SK-N-SH treated with all-trans-retinoic acid at 6 μM for 48 hours (cell line): ENCODE data around the gene UVRAG.

Experiments
- ARNTL ChIP-seq: fragments of 450-650 bp; formaldehyde crosslinking; IDR thresholded peaks from 2 replicates; pipeline ENCODE4 v1.5.0; 2020; ENCODE audit warnings: low read depth, mild to moderate bottlenecking, moderate library complexity, borderline replicate concordance
- CREB5 ChIP-seq: fragments of 250-450 bp; sonication (Bioruptor Pico); IDR thresholded peaks from 2 replicates; pipeline ENCODE4 v1.5.1; 2020; ENCODE audit warnings: low read depth, mild to moderate bottlenecking, moderate library complexity
- ISL1 ChIP-seq: fragments of 250-450 bp; sonication (Bioruptor Pico); IDR thresholded peaks from 2 replicates; pipeline ENCODE4 v2.1.2; 2022; ENCODE audit warnings: mild to moderate bottlenecking, moderate library complexity
- PATZ1 ChIP-seq: fragments of 250-450 bp; sonication (Bioruptor Pico); IDR thresholded peaks from 2 replicates; pipeline ENCODE4 v1.8.0; 2020; ENCODE audit warnings: mild to moderate bottlenecking, moderate library complexity, borderline replicate concordance
- POU6F1 ChIP-seq: fragments of 250-450 bp; sonication (Bioruptor Pico); IDR thresholded peaks from 2 replicates; pipeline ENCODE4 v1.8.0; 2021; ENCODE audit warnings: low read depth, mild to moderate bottlenecking, moderate library complexity, borderline replicate concordance
- PPARA ChIP-seq: fragments of 250-450 bp; sonication (Bioruptor Pico); IDR thresholded peaks from 2 replicates; pipeline ENCODE4 v1.5.0; 2020; ENCODE audit warnings: mild to moderate bottlenecking, borderline replicate concordance
- RARB ChIP-seq: fragments of 250-450 bp; sonication (Bioruptor Pico); IDR thresholded peaks from 2 replicates; pipeline ENCODE4 v1.8.0; 2021; ENCODE audit warnings: mild to moderate bottlenecking, moderate library complexity
- TOX ChIP-seq: fragments of 250-450 bp; sonication (Bioruptor Pico); IDR thresholded peaks from 2 replicates; pipeline ENCODE4 v1.8.0; 2021; ENCODE audit warnings: mild to moderate bottlenecking, moderate library complexity, borderline replicate concordance
- ZNF565 ChIP-seq: fragments of 450-650 bp; formaldehyde crosslinking; conservative IDR thresholded peaks from 2 replicates; pipeline ENCODE4 v1.5.0; 2020; ENCODE audit warnings: low read depth, mild to moderate bottlenecking, moderate library complexity

DNA sequence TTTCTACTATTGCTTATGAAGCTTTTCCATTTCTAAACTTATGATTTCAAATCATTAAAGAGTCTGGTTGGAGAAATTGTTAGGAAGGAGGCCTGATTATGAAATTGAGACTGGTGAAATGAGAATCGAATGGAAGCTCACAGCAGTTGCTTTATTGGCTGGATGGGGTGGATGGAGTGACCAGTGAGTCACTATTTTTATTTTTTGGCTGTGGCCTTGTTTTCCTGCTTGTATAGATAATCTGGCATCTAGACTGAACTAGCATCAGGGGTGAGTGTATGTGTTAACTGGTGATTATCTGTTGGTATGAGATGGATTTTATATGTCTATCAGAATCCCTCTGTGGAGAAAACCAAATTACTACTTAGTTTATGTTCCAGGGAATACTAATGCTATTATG is 36.2 kb downstream of the UVRAG start:
- TF ChIP-seq ARNTL (CRISPR knock-in tag) (no peak), PPARA (CRISPR knock-in tag) (no peak), PATZ1 (CRISPR knock-in tag) (no peak), TOX (CRISPR knock-in tag) (no peak), RARB (CRISPR knock-in tag) (no peak), CREB5 (CRISPR knock-in tag) (no peak), ZNF565 (CRISPR knock-in tag) (no peak), POU6F1 (CRISPR knock-in tag) (no peak), ISL1 (CRISPR knock-in tag) (no peak)
